Inflammatory macrophage treated with lipopolysaccharide for 4 hours (primary cell): ENCODE data around the gene MTHFD1.
A peak's percentile ranks its signal among the peaks of the same experiment; 100 is the strongest.

Experiments
- DNase-seq: peaks from one replicate; pipeline ENCODE4 v3.0.0-alpha.2; 2020

MTHFD1 gene

DNA sequence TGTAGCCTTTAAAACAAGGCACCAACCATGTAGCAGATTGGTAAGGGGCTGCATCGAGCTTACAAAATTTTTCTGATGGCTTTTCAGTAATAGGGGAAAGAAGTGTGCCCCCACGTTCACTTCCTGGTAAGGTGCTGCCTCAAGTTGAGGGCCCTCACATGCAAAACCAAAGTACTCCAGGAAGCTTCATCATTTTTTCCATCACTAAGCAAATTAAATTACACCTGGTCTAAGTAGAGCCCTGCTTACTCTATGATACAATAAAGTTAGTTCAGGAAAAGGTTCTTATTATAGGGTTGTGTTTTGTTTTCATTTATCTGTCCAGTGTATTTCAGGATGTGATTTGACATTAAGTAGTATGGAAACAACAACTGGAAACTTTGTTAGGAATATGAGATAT, 62.1 kb downstream of the MTHFD1 start:
- DNase-seq, result no peak

DNA sequence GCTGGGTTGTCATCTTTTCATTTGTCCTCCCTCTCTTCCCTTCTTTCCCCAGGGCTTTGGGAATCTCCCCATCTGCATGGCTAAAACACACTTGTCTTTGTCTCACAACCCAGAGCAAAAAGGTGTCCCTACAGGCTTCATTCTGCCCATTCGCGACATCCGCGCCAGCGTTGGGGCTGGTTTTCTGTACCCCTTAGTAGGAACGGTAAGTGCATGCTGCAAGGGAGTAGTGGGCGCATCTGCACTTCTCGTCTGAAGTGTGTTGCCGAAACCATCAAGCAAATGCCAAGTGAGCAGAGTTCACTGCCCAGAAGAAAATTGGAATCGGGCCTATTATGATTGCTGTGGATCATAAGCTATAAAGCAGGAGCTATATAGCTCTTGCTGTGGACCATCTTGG, 66.5 kb downstream of the MTHFD1 start:
- DNase-seq, result no peak

DNA sequence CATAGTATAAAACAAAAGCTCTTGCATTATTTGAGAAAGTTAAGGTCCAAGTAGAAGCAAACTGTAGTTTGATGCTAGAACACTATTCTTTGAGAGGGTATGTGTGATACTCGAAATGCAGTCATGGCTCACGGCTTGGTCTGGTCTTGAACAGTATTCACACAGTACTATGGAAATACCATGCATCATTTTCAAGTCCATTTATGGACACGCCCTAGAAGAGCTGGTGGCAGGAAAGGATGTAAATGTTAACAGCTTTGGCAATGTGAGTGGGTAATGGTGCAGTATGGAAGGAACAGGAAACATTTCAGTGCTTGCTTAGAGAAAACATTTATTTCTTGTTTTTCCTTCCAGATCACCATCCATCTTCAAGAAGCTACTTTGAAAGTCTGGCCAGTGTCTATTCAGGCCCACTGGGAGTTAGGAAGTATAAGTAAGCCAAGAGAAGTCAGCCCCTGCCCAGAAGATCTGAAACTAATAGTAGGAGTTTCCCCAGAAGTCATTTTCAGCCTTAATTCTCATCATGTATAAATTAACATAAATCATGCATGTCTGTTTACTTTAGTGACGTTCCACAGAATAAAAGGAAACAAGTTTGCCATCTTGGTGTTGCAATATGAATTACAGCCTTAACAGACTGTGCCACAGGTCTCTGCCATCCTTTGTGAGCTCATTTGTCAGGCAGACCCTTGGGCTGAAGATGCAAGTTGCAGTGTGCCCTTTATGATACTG, 71.4 kb downstream of the MTHFD1 start:
- DNase-seq, result peak; percentile 17

DNA sequence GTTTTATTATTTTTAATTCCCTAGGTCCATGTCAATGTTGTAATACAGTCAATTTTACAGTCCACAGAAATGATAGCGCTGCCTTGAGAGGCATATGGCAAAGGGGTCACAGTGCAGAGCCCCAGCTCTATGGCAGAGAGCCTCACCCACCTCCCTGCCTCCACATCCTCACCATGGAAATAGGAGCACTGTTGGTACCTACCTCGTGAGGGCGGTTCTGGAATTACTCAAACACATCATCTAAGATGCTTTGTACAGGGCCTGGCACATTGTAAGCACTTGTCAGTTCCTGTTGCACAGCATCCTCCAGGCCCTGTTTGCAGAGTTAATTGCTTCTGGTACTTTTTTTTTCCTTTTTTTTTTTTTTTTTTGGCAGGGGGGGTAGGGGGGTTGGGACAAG, 73.1 kb downstream of the MTHFD1 start:
- no peak for DNase-seq

DNA sequence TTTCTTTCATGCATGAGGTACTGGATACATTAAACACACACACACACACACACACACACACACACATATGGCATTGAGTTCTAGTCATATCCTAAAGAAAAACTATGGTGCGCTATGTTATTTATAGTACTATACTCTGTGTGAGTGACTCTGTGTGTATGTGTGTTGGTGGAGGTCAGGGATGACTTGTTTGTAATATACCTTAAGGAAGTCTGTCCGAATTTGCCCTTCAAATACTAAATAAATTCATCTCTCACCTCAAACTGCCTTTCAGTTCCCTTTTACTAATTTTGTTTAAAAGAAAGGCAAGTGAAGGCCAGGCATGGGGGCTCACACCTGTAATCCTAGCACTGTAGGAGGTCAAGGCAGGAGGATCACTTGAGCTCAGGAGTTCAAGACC, 75.0 kb downstream of the MTHFD1 start:
- DNase-seq, result no peak

DNA sequence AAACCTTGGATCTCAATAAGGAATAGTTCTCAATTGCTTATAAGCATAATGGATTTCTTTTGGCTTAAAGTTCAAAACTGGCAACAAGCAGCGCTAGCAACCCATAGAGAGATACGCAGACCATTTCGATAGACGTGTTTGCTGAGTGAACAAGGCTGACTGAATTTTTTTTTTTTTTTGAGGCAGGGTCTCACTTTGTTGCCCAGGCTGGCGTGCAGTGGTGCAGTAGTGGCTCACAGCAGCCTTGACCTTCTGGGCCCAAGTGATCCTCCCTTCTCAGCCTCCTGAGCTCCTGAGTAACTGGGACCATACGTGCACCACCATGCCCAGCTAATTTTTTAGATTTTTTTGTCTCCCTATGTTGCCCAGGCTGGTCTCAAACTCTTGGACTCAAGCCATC, 75.7 kb downstream of the MTHFD1 start:
- no peak for DNase-seq

DNA sequence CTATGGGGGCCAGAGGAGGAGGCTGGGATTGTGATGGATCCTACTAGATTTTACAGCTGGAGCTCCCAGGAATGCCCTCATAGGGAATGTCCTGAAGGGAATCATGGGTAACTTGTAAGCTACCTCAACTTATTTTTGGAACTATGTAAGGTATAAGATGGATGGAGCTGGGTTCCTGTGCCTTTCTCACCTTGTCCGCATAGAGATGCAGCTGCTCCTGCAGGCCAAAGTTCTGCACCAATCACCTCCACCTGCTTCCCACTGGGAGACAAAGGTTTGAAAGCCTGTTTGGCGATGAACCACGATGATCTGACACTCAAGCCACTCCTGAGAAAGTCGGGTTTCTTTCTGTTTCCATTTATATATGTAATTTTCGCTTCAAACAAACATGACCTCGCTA, 76.5 kb downstream of the MTHFD1 start:
- peak; percentile 8 for DNase-seq

DNA sequence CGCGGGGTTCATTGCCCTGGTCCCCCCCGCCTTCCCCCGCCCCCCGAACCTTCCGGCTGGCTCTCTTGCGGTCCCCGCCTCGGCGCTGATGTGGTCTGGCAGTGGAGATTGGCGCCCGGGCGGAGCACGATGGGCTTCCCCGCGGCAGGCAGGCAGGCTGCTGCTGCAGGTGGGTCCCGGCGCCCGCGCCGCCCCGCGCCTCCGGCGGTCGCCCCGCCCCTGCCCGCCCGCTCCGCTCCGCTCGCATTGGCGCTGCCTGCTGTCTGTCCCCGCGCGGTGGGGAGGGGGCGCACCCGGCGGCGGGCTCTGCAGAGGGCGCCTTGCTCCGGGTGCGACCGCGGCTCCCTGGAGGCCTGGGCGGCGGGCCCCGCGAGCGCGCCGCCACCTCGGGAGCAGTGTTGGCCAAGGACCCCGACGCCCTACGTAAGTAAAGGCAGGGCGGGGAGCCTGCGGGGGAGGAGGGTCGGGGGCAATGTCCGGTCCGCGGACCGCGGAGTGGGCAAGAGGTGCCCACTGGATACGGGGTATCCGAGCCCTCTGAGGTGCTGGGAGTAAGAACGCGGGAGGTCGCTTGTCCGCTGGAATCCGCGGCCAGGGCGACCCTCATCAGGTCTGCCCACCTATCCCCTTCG, 77.2 kb downstream of the MTHFD1 start, which contains the start of gene AKAP5:
Gene AKAP5, plus strand, starts transcription at position 309 of the 632 bp plus-strand sequence. CDS start 2,896 bp downstream, outside the sequence.
- DNase-seq, result no peak

DNA sequence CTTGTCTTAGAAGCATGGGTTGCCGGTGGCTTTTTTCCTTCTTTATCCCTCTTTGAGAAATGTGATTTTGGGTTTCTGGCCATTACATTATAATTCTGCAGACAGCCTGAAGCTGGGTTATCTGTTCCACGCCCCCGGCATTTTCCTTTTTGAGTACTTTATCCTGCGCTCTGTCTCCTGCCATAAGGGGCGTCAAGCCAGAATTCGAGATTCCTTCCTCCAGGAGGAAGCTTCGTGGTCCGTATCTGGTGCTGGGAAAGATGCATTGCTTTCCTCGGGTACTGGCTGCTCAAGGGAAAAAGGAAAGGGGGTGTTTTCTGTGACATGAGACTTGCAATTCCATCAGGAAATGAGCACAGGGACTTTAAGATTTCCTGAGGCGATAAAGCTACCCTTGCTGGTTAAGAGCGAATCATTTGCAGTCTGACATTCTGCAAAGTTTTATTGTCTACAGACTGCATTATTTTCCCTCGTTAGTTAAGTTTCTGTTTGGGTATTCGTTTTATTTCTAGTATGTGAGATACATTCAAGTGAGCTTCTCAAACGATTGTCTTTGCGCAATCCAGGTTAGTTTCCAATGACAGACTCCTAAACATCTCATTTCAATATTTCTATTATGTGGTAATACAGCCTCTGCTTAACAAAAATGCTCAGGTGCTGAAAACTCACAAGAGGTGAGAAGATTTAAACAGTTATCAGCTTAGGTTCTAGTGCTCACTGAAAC, 77.8 kb downstream of the MTHFD1 start:
- no peak for DNase-seq

DNA sequence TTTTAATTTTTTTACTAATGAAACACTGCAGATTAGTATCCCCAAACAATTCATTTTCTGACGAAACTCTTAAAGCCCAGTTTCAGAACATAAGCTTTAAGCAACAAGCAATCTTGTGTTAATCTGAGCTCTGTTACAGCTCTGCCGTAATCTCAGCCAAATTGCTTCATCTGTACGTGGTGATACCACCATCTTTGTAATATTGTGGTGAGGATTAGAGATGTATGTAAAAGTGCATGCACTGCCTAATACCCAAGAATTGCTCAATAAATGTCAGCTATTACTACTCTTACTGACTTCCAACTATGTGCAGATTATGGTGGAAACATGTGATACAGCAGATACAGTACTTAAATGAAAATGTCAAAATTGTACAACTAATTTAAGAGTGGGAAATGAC, 78.9 kb downstream of the MTHFD1 start:
- DNase-seq, result peak; percentile 79

DNA sequence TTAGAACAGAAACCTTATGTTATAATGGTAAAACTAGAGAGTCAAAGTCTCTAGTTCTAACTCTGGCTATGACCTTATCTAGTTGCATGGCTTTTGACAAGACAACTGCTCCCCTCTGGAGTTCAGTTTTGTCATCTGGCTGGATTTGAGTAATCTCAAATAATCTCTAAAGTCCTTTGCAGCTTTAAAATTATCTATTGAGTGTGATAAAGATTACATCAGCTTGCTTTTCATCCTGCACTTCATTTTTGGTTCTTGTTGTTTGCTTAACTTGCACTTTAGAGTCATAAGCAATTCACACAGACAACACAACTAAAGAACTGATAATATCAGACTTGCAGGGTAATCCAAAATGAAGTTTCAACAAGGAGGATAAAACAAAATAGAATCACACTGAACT, 79.4 kb downstream of the MTHFD1 start:
- DNase-seq, result no peak

DNA sequence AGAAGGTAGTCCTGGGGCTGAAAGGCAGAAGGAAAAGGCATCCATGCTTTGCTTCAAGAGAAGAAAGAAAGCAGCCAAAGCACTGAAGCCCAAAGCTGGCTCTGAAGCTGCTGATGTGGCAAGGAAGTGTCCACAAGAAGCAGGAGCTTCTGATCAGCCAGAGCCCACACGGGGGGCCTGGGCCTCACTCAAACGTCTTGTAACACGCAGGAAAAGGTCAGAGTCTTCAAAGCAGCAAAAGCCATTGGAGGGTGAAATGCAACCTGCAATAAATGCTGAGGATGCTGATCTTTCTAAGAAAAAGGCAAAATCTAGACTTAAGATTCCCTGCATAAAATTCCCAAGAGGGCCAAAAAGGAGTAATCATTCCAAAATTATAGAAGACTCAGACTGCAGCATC, 80.3 kb downstream of the MTHFD1 start:
- DNase-seq, result no peak

DNA sequence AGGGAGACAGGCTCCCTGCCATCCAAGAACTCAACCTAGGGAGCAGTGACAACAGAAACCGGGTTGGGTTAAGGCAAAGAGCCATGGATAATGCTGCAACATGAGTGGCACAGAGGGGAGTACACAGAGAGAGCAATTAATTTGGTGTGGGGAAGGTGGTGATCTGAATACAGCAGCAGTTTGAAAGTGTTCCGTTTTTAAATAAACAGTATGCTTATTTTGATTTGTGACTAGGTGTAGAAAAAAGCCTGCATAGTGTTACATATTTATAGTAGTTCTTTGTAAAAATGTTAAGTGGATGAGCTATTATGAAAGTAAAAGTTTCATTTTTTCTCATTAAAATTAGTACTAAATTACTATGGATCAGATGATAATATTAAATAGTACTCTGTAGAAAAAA, 85.9 kb downstream of the MTHFD1 start:
- no peak for DNase-seq

DNA sequence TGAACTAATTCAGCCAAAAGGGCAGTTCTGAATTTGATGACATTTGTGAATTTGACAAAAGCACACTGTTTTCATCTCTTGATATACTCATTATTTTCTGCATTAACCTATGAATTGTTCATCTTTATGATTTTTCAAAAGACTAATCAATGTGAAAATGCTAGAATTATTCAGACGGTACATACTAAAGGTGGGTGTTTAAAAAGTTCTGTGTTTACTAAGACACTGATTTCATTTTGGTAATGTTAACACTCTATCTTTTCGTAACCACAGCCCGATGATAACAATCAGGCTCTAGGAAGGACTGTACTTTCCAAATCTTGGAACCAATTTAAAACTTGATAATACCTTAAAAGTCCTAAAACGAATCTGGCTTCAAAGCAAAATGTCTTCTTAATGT, 86.5 kb downstream of the MTHFD1 start:
- no peak for DNase-seq

DNA sequence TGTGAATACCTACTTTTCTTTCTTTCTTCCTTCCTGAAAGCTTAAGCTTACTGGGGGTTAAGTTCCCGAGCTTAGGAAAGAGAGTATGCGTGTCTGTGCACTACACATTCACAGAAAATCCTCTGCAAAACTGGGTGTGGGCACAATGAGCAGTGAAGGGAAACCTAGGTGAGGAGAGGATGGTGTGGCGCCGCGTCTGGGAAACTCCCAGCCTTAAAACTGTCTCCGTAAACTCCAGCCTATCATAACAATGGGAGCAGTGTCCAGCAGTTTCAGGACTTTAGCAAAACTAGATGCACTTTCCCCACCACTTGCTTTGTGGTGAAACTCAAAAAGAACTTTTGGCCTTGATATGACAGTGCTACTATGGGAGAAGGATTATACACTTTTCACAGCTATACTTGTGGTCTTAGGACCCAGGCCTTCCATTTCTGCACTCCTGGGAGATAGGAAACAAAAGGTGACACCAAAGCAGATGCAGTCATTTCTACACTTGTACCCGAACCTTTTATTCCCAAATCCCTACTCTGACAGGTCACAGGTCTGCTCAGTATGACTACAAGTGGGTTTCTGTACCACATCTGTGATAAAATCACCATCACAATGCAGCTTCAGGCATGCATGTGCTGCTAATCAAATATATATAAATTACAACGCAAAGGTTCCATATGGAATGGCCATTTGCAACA, 87.6 kb downstream of the MTHFD1 start:
- no peak for DNase-seq

DNA sequence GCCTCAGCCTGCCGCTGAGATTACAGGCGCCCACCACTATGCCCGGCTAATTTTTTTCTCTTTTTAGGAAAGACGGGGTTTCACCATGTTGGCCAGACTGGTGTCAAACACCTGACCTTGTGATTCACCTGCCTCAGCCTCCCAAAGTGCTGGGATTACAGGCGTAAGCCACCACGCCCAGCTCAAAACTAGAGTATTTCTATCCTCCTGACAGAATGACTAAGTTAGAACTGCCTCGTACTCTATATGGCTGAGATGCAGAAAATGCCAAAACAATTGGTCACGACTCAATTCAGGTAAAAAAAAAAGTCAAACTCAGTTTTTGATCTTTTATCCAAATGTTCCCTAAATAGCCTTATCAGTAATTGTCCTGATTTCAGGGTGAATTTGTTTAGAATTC, 88.3 kb downstream of the MTHFD1 start:
- DNase-seq, result no peak

DNA sequence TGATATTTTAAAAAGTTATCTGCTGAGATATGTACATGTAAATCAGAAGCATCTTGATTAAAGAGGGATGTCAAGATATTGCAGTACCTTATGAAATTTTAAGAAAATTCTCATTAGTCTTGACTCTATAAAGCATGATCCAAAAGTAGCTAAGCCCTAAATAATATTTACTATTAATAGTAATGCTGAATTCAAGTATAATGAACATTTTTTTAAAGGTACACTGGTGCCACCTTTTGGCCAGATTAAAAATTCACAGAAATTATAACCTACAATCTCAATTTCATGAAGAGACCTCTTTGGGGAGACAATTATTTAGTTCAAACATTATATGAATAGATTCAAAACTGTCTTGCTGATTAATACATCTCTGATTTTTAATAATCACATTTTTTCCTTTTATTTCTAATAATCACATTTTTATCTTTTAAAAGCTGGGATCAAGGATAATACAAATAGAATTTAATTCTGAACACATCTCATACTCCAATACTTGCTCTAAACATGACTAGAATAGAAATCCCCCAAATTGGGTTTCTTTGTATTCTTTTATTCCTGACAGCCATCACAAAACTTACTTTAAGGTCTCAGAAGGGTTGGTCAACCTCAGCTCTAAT, 90.6 kb downstream of the MTHFD1 start:
- peak; percentile 30 for DNase-seq

DNA sequence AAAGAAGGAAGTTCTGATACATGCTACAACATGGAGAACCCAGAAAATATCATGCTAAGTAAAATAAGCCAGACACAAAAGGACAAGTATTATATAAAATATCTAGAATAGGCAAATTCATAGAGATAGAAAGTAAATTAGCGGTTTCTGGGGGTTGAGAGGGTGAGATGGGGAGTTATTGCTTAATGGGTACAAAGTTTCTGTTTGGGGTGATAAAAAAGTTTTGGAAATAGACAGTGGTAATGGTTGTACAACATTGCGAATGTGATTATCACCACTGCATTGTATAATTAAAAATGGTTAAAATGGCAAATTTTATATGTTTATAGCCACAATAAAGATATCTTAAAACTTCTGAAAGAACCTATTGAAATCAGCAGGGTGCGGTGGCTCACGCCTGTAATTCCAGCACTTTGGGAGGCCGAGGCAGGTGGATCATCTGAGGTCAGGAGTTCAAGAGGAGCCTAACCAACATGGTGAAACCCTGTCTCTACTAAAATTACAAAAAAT, 100.5 kb downstream of the MTHFD1 start:
- no peak for DNase-seq

DNA sequence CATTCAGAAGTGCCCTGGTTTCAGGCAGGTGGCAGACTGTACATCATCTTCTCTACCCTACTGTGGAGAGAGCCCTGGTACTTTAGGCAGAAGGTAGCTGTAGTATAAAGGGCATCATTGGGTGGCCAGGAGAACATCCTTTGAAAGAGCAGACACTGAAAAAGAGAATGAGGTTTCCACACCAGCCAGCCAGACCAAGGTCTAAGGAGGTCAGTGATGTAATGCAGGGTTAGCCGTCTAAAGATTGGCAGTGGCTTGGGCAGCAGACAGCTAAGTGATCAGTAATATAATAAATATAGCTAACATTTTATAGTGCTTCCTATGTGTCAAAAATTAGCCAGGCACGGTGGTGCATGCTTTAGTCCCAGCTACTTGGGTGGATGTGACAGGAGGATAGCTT, 103.5 kb downstream of the MTHFD1 start:
- no peak for DNase-seq

DNA sequence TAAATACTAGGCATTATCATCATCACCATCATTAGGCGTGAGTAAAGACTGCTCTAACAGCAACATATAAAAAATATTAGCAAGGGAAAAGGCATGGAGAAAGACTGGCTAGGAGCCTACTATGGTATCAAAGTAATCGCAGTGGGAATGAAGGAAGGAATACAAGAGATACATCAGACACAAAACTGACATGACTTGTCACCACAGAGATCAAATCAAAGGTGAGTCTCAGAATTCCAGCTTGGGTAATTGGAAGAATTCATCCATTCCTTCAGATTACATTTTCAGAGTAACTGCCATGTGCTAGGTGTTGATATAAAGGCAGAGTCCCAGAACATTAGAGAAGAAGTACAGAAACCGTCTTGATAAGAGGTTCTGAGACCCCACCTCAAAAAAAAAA, 105.3 kb downstream of the MTHFD1 start:
- no peak for DNase-seq

DNA sequence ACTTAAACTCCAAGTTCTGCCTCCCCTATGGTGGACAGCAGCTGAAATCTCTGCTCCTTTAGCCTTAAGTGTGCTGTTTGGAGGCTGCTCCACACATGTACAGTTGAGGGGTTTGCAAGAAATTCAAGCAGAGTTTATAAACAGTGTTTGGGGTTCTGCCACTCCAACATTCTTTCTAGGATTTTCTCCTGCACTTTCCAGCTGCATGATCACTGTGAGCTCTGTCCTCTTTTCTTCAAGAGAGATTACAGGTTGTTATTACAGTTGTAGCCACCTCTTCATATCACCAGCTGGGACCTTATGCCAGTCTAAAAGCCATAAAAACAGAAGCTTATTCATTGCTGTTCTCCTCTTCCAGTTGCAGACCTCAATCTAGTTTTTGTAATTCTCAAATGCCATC, 107.1 kb downstream of the MTHFD1 start:
- no peak for DNase-seq

DNA sequence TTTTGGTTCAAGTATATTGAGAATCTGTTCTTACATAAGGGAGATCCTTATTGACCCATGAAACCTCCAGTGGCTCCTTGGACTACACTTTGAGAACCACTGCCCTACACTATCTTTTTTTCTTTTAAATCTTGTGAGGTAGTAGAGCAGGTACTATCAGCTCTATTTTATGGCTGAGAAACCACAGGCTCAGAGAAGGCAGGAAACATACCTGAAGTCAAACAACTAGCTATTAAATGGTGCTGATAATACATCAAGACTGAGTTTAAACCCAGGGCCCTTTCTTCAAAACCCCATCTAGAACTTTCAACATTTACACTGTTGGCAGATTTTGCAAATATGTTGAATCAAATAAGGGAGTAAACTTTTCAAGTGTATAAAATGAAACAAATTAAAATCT, 108.6 kb downstream of the MTHFD1 start:
- no peak for DNase-seq

DNA sequence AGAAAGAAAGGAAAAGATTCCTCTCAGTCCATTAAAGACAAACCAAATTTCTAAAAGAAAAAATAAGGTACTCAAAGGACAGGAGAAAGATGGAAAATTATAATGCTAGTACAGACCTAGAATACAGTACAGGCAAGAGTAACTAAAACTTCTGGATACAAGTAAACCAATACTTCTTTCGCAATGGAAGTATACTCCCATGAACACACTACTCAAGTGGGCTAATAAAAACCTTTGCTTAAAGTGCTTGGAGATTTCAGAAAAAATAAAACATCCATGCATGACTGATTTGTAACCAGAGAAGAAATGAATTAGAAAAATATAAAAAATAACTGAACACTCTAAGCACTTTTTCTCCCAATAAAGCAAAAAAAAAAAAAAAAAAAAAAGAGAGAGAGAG, 111.9 kb downstream of the MTHFD1 start:
- no peak for DNase-seq
